Measurements from ENCODE around the gene LRCH4.

Gene LRCH4

DNA sequence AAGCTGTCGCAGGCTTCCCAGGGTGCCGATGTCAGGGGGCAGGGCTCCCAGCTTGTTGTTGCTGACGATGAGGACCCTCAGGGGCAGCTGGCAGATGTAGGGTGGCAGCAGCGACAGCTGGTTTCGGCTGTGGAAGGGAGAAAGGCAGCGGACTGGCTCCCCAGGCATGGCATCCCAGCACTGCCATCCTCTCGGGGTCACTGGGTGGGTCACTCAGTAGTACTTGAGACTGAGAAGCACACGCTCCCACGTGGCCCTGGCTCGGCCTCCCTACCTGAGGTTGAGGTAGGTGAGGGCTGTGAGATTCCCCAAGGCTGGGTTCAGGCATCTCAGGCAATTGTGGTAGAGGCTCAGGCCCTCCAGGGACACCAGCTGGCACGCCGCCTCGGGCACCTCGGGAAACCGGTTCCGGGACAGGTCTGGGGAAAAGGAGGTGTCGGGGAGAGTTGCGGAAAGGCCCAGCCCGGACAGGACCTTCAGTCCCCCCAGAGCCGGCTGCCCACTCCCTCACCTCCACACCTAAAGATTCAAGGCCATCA, 3.8 kb downstream of the LRCH4 start:
- no peak for FAIRE-seq

DNA sequence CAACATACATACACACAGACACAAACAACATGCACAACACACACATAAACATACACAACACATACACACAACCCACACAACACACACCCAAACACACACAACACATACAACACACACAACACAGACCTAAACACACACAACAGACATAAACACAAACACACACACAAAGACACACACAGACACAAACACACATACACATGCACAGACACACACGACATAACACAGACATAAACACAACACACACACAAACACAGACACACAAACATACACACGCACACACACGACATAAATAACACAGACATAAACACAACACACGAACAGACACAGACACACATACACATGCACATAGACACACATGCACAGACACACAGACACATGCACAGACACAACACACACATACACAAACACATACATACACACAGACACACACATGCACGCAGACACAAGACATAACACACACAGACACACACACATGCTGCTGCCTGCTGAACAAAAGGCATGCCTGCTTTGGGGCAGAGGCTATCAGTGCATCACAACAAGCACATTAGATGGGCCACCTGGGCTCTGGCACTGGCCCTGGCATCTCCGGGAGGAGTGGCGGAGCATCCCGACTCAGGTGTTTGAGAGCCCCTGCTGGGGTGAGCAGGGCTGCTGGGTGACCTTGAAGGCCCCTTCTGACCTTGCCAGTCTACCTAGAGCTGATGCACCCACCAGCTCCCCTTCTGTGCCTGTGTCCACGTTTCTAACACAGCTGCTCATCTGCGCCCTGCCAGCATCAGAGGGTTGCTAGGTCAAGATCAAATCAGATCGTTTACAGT, 5.3 kb downstream of the LRCH4 start:
- no peak for FAIRE-seq

DNA sequence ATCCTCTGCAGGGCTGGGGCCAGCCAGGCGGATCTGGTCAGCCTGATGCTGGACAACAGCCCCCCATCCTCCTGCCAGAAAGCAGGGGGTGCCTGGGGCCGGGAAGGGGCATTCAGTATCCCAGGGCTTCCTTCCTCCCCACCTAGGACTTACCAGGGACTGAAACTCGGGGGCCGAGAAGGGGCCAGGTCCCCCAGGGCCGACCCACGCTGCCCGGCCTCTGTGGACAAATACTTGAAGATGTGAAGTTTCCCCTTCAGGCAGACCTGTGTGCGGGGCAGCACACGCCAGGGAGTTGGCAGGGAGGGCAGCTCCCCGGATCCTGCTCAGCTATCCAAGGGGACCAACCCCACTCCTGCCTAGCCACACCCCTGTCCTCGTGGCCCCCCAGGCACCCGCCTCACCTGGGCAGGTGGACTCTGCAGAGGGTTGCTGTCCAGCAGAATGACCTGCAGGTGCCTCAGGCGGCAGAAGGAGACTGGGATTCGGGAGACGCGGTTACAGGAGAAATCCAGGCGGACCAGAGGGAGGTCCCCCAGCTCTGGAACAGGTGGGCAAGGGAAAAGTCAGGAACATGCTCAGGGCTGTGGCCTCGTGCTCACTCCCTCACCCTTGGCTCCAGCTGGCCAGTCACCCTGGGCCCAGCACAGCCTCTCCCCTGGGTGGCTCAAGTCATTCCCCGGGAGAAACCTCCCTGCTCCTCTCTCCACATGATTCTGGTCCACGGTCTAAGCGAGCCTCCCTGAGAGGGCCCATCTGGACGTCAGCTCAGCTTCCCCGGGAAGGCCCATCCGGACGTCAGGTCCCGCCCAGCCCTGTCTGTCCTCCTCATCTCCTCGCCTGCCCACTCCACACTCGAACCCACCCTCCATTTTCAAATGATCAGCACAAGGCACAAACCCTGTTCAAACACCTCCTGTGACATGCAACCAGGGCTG, 7.4 kb downstream of the LRCH4 start:
- no peak for FAIRE-seq

DNA sequence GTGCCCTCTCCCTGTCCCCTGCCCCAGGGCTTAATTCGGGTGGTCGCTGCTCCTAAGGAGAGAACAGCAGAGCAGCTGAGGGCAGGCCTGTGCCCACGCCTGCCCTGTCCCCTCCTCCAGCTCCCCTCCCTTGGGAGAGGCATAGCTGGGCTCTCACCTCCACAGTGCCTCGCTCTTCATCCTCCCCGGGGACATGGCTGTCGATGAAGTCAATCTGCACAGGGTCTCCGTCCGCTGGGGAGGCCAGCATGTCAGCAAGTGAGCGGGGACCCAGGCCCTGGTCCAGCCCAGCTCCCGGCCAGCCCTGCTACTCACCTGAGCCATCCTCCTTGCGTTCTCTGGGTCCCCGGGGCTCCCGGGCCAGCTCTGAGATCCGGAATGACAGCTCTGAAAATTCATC, 8.4 kb downstream of the LRCH4 start:
- no peak for FAIRE-seq

DNA sequence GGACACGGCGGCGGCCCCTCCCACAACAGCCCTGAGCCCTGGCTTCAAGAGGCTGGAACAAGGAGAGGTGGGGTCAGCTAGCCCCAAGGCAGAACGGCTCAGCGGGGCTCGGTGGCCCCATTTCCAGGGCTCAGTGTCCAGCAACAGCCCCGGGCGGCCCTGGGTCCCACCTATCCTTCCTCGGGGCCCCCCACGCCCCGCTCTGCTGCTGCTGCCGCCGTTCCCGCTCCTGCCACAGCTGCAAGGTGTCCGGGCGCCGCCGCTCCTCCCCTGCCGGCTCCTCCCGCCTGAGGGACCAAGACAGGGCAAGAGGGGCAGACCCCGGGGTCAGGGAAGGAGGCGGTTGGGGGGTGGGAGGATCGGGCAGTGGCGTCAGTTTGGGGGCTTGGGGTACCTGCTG, 8.8 kb downstream of the LRCH4 start:
- no peak for FAIRE-seq

DNA sequence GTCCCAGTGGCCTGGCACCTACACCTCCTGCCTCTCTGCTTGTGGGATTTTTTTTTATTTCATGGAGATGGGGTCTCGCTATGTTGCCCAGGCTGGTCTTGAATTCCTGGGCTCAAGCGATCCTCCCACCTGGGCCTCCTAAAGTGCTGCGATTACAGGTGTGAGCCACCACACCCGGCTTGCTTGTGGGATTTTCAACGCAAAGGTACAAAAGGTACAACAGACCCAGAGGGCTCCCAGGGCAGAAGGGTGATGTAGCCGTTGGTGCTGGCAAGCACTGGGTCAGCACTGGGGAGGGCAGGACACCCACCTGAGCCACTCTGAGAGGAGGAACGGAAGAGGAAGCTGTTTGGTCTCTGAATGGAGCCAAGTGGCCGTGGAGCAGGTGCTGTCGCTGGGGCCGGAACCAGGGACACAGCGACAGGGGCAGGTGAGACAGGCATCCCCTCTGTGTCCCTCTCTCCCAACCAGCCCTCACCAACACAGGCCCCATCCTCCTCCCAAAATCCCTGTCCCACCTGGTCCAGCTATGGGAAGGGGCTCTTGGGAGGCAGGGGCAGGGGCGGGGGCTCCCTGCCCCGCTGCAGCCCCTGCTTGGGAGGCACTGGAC, 9.4 kb downstream of the LRCH4 start:
- no peak for FAIRE-seq

DNA sequence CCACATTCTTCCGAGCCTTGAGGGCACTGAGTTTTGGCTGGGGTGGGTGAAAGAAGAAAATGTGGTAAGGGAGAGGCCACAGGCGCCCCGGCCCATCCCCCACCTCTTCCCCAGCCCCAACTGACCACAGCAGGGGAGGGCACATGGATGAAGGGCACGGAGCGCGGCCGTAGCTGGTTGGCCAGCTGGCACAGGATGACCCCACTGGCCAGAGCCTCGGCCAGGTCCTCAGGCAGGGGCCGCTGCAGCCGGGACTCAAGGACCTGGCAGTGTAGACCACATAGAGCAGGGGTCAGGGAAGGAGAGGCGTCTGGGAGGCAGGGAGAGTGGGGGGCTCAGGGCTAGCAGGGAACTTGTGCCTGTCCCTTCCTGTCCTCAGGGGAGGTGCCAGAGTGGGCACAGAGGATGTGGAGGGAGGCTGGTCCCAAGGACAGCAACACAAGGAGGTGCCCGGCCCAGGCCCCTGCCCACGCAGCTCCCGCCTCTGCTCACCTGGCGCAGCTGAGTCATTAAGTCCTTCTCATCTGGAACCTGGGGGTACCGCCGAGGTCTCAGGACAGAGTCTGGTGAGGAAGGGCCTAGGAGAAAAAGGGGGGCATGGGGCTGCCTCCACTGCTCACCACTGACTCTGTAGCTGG, 10.1 kb downstream of the LRCH4 start:
- FAIRE-seq = no peak

DNA sequence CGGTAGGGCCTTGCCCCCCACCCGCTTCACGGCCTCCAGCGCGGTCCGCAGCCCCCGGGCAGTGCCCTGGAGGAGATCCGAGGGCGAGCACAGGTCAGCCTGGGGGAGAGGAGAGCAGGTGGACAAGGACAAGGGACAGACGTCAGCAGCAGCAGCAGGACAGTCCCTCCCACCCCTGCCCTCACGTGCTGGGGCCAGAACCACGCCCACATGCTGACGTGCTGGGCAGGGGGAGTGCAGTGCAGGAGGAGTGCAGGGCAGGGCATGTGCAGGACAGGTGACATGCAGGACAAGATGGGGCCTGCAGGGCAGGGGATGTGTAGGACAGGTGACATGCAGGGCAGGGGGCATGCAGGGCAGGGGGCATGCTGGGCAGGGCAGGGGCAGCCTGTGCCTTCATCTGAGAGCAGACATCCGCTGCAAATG, 10.7 kb downstream of the LRCH4 start:
- no peak for FAIRE-seq

DNA sequence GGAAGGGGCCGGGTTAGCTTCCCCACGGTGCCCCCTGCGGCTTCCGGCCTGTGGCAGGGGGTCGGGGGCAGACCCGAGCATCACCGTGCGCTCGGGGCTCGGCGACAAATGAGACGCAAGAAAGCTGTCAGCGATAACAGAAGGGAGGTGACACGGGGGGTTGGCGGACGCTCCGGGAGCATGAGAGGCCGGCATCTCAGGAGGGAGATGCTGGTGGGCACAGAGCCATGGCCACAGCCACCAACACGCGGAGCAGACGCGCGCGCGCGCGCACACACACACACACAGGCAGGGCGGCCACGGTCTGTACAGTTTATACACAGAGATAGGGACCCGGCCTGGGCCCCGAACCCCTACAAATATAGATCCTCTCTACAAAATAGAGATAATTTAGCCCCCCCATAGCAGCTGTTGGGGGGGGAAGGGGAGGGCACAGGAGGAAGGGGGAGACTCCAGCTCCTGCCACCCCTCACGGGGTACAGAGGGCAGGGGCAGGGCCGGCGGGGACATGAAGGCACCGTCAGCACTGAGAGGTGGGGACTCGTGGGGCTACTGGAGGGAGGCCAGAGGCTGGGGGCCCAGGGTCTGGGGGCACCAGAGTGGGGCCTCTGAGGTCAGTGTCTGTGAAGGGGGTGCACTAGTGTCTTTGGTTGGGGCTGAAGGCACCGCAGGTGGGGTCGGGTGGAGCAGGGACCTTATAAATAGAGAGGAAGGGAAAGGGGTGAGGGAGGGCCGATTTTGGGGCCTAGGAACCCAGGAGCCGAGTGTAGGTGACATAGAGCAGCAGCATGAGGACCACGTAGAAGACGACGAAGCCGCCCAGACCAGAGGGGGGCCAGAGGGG, 11.3 kb downstream of the LRCH4 start:
- FAIRE-seq = no peak

DNA sequence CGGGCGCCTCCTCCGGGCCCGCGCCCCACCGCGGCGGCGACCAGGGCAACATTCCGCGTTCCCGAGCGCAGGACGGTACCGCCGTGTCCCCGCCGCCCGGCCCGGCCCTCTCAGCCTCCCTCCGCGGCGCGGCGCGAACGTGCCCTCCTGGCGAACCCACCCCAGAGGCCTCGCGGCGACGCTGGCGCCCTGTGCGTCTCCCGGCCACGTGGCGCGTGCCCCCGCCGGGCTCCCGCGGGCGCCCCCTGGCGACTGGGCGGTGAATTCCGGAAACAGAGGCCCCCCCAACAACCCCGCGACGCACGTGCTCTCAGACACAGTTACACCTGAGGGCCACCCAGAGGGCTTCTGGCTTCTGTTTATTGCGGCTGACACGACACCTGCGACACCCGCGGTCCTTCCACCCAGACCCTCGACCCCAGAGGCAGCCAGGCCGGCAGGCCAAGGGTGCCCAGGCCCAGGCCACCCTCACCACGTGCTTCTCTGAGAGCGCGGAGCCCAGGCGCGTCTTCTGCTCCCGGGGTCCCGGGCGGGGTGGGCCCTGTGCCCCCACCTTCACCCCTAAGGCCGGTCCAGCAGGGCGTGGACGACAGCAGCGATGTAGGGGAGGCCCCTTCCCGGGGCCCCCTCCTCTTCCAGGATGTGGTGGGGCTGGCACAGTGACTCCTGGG, 12.1 kb downstream of the LRCH4 start, which contains the start of gene SAP25:
Gene SAP25 (minus strand): TSS at position 210 of the 671 bp plus-strand sequence. CDS start 158 bp downstream, at position 52.
- FAIRE-seq = no peak

DNA sequence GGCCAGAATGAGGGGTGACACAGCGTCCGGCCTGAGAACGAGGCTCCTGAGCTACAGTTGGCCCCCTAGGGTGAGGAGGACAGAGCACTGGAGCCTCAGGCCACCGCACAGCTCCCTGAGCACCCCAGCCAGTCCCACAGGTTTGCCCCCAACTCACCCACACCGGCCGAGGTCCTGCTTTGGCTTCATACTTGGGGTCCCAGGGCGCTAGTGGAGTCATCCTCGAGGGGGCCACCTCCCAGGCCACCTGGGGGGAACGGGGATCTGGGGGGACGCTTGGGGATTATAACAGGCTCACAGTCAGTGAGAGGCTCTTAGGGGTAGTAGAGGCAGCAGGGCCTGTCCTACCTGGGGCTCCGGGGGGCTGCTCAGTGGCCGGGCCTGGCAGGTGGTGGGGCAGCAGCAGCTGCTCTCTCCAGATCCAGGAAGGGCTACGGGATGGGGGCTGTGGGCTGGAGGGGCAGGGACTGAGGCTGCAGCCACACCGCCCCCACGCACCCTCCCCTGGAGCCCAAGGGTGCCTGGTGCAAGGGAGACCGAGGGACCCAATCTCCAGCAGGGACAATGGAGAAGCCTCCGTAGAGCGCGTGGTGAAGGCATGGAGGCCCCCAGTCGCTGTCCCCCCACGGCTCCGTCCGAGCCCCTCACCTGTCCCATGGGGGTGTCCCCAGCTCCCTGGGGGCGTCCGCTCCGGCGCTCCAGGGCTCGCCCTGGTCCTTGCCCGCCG, 12.8 kb downstream of the LRCH4 start:
- no peak for FAIRE-seq

DNA sequence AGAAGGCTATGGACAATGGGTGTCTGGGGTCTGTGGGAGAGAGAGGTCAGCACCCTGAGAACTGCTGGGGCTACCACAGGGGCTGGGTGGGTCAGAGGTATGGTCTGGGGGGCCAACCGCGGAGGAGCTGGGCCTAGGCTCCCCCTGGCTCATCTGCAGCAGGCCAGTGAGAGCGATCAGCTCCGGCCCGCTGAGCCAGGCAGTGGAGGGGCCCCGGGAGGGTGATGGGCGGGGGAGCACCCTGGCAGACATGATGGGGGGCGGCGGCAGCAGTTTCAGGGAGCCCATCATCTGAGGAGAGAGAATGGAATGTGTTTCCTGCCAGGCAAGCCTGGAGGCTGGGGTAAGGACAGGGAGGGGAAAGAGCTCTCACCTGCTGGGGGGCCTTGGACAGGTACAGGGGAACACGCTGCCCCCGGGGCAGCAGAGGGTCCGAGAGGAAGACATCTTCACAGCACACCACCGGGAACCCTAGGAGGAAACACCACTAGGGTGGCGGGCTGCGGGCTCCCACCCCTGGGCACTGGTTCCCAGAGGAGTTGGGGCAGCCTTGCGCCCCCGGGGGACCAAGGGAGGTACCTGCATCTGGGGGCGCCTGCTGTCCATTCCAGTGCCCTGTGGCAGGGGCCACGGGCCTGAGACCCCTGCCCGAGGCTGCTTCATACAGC, 13.5 kb downstream of the LRCH4 start:
- FAIRE-seq = no peak

DNA sequence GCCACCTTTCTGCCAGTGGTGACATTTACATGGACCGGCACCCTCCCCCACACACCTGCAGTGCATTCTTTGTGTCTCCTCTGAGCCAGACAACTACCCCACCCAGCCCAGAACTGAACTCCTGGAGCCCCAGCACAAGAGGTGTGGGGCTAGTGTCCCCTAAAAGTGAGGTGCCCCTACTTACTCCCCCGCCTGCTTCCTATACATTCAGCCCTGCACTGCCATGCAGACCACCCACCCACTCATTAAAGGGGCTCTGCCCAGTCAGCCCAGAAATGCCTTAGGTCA, 14.2 kb downstream of the LRCH4 start:
- no peak for FAIRE-seq

DNA sequence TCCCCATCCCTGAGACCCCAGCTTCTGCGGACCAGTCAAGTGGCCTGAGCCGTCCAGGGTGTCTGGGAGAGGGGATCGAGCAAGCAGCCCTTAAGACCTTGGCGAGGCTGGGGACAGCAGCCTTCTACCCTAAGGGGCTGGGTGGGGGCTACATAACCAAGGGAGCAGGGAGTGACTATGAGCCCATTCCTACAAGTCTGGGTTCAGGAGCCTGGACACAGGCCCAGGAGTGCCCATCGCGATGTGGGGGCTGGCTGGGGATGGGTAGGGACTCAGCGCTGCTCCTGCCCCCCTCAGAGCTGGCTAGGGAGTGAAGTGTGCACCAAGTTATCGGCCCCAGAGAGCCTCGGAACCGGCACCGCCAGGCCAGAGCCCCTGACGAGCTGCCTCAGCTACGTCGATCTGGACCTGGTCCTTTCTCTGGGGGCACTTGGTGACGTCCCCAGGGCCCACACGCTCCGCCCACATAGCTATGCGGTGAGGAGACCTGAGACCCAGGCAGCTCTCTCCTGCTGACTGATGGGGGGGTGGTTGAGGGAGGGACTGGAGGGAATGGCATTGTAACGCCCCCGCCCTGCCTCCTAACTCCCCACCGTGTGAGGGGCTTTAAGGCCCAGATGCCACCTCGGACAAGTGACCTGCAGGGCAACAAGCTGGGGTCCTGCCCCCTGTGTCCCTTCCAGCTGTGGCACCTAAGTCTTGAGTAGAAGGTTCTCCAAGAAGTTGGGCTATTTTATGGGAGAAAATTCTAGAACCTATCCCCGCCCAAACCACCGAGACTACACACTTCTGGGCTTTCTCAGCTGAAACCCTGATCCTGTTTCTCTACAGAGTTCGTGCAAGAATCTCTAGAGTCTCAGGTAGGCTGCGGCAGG, 14.7 kb downstream of the LRCH4 start:
- no peak for FAIRE-seq

DNA sequence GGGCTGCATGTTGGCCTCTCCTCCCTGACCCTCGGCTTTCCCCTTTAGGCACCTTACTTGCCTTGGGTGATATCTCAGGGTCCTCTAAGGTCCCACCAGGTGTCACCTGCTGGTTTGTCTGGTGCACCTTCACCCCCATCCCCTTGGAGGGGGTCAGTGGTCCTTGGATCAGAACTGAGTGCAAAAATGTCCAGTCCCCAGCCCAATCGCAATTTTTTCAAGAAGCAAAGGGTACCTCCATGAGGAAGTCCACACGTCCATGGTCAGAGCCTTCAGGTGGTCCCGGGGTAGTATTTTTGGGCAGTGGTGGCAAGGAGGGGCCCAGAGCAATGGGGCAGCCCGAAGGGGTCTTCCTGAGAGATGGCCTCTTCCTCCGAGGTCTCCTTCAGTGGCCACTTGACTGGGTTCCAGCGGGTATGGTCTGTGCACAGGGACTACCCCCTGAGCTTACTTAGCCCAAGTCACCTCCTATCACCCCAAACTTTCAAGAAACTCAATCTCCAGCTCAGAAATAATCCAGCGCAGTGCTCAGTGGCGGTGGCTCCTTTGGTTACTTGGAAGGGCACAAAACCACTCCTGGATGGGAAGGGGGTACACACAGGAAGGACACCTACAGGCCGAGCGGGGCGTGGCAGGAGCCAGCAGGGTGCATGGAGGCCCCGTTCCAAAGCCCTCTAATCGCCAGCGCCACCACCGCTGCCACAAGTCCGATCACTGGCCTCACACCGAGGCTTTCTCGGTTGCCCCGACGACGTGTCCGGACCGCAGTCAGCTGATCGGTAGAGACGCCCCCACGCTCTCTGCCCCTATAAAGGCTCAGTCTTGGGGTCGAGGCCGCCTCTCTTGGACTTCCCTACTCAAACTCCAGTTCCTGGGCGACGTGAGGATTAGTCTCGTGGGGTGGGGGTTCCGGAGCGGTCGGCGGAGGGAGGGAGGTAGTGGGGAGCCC, 16.8 kb downstream of the LRCH4 start:
- no peak for FAIRE-seq

DNA sequence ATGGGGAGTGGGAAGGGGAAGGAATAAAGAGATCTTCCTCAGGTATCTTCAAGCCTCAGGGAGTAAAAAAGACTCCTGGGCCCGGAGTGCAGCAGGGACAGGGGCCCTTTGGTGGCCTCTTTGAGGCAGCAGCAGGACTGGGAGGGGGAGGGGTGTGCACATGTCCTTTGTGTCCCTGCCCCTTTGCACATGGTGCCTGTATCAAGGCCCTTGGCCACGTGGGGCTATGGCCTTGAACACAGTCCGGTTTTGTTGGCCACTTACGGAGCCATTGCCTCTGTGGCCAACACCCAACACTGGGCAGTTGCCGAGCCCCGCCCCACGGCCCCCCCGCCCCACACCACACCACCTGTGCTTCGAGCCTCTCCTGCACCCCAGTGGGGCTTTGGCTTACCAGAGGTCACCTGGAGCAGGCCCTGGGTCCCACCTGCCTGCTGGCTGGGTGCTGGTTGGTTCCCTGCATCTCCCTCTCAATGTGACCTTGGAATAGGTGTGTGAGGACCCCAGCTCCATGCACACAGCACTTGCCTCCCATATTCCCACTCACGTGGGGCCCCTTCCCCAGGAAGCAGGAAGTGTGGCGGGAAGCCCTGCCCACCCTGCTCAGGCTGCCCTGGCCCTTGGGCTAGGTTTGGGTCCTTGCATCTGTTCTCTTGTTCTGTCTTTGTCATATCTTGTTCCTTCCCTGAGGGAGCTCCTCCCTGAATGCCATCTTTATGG, 17.6 kb downstream of the LRCH4 start:
- FAIRE-seq = no peak

DNA sequence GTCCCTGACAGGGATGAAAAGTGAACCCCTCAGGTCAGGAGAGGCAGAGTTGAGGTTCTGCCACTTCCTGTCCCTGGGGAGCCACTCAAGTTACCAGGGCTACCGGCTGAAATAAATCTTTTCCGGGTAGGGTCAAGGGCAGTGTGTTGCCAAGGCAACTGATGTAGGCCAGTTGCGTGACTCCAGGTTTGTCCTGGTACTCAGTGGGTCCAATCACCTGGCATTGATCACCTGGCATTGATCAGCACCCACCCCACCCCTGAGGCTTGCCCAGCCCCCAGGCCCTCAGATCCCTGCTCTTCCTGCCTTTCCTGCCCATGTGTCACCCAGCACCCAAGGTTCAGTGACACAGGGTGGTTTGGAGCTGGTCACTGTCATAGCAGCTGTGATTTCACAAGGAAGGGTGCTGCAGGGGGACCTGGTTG, 18.2 kb downstream of the LRCH4 start:
- FAIRE-seq = no peak

All from islet of Langerhans (tissue), 1 donor.